GM12875 (cell line): ENCODE data around the gene AFDN.

Source experiments
- H3K4me3 ChIP-seq: one replicate; pipeline ENCODE4 v1.5.1; 2011; ENCODE audit warnings: low read depth, low read length, control low read depth
- CTCF ChIP-seq: IDR thresholded peaks from 2 replicates; pipeline ENCODE4 v1.5.1; 2011; ENCODE audit warnings: low read depth, mild to moderate bottlenecking, control low read depth, inconsistent platforms, low read length, moderate library complexity, borderline replicate concordance; ENCODE audit not compliant: insufficient read depth

AFDN gene

GRCh38 chr6:167791780-167792478 lies 34.8 kb upstream of the AFDN start:
- no peak for TF ChIP-seq CTCF
- no peak overlapping the region for H3K4me3 ChIP-seq

- H3K4me3 ChIP-seq = no peak overlapping the region
- no peak for TF ChIP-seq CTCF
Measured at GRCh38 chr6:167793421-167793820, 33.3 kb upstream of the AFDN start.

- no peak for TF ChIP-seq CTCF
- H3K4me3 ChIP-seq = no peak overlapping the region
Measured at GRCh38 chr6:167794161-167795157, 32.3 kb upstream of the AFDN start.

GRCh38 chr6:167795321-167795811 lies 31.3 kb upstream of the AFDN start:
- H3K4me3 ChIP-seq = no peak overlapping the region
- no peak for TF ChIP-seq CTCF

- no peak overlapping the region for H3K4me3 ChIP-seq
- no peak for TF ChIP-seq CTCF
Measured at GRCh38 chr6:167795874-167796191, 30.9 kb upstream of the AFDN start.

- no peak for TF ChIP-seq CTCF
- H3K4me3 ChIP-seq = no peak overlapping the region
Measured at GRCh38 chr6:167796192-167796981, 30.3 kb upstream of the AFDN start.
